NCI-H69 (cell line): ENCODE measurements around the gene SHANK3.
"Not testable (repeated sequence)": the region's sequence is repeated elsewhere in the genome, so short reads cannot be mapped to it uniquely, and the experiment has no call there.

ENCODE experiments used
- DNase-seq: peaks from one replicate; lab custom pipeline; 2025; lab: John Stamatoyannopoulos, UW

The SHANK3 gene

DNA sequence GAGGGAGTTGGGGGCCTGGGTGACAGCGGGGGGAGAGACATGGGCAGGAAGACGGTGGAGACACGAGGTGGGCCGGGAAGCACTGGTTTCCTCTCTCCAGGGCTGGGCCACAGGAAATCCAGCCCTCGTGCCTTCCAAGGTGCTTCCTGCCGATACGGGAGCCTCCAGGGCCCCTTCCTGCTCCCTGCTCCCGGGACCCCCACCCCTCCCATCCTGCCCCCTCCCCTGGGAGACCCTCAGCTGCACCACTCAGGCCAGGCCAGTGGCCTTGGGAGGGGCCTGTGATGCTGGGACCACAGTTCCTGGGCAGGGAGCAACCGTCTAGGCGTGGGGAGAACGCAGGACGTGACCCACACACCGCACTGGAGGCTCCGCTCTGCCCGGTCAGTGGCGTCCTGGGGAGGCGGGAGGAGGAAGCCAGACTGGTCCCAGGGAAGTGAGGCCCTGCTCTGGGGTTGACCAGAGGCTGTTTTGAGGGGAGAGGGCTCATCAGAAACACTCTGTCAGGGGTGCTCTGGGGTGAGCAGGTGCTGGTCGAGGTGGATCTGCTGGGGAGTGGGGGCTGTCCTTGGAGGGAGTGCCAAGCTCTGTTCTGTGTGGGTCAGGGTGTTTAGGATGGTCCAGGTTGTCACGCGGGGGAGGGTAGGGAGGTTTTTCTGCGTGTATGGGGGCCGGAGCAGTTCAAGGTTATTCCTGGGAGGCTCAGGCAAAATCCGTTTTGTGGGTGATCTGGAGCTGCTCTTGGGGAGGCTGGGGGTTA lies at the start of gene SHANK3:
Gene SHANK3 (plus strand): TSS at position 353 of the 760 bp plus-strand sequence.
- DNase-seq = no peak

- DNase-seq = peak; percentile 48
Observed at GRCh38 chr22:50624347-50625130, 48.1 kb upstream of the SHANK3 start.

GRCh38 chr22:50625131-50625567 lies 47.5 kb upstream of the SHANK3 start:
- DNase-seq = peak; percentile 24

- no peak for DNase-seq
Observed at GRCh38 chr22:50625568-50626313, 46.9 kb upstream of the SHANK3 start.

DNA sequence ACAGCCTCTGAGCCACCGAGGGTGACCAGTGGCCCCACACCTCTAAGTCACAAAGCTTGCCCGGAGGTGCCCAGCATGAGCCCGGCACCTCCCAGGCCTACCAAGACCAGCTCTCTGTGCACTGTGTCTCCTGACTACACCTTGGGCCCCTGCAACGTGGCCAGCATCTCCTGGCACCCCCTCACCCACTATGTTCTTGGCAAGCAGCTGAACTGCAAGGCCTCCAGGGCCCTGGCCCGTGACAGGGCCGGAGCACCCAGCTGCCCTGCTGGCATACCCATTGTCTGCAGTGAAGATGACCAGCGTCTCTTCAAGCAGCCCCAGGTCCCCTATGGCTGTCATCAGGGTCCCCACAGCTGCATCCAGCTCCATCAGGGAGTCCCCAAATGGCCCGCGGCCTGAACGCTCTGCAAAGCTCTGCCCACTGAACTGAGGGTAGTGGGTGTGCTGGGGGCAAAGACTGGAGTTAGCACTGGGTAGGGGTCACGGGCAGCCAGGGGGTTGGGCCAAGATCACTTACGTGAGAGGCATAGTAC lies 46.2 kb upstream of the SHANK3 start:
- DNase-seq = no peak

GRCh38 chr22:50626850-50627641 lies 45.6 kb upstream of the SHANK3 start:
- peak; percentile 34 for DNase-seq

GRCh38 chr22:50627642-50628542 lies 44.7 kb upstream of the SHANK3 start, which contains the start of gene ARSA:
TSS of gene ARSA (minus strand) at chr22:50628152. CDS start at chr22:50627779, 373 bp downstream.
- DNase-seq = peak; percentile 89

DNA sequence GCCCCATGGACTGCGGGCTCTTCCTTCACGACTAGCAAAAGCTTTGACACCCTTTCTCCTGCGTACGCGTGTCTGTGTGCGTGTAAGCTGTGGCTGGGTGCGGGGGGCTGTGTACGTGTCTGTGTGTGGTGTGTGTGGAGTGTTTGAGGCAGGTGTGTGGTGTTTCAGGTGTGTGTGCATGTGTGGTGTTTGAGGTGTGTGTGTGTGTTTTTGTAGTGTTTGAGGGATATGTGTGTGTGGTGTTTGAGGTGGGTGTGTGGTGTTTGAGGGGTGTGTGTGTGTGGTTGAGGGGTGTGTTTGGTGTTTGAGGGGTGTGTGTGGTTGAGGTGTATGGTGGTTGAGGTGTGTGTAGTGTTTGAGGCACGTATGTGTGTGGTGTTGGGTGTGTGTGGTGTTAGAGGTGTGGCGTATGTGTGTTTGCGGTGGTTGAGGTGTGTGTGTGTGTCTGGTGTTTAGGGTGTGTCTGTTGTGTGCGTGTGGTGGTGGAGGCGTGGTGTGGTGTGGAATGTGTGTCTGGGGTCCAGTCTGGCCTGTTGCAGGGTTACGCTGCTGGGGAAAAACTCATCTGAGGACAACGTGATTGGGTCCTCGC lies 44.0 kb upstream of the SHANK3 start:
- DNase-seq = no peak

- DNase-seq = no peak
Observed at GRCh38 chr22:50630376-50630775, 42.2 kb upstream of the SHANK3 start.

DNA sequence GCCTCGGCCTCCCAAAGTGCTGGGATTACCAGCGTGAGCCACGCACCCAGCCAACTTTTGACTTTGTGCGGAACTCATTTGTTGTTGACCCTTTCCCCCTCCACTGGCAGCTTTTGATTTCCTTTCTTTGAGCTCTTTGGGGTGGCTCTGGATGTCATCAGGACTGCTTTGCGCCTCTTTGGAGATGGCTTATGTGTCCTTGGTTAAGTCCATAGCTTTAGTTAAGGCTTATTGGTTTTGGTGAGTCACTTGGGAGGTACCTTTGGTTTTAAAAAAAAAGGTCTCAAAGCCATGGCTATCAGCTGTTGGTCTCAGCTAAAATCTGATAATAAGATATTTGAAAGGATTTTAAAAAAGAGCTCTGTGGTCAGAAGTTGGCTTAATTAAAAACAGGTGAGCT lies 39.5 kb upstream of the SHANK3 start:
- DNase-seq = no peak

- DNase-seq = no peak
Observed at GRCh38 chr22:50633771-50634170, 38.9 kb upstream of the SHANK3 start.

GRCh38 chr22:50635591-50635990 lies 37.0 kb upstream of the SHANK3 start:
- DNase-seq = no peak

- not testable (repeated sequence) for DNase-seq
Observed at GRCh38 chr22:50640296-50640695, 32.3 kb upstream of the SHANK3 start.

DNA sequence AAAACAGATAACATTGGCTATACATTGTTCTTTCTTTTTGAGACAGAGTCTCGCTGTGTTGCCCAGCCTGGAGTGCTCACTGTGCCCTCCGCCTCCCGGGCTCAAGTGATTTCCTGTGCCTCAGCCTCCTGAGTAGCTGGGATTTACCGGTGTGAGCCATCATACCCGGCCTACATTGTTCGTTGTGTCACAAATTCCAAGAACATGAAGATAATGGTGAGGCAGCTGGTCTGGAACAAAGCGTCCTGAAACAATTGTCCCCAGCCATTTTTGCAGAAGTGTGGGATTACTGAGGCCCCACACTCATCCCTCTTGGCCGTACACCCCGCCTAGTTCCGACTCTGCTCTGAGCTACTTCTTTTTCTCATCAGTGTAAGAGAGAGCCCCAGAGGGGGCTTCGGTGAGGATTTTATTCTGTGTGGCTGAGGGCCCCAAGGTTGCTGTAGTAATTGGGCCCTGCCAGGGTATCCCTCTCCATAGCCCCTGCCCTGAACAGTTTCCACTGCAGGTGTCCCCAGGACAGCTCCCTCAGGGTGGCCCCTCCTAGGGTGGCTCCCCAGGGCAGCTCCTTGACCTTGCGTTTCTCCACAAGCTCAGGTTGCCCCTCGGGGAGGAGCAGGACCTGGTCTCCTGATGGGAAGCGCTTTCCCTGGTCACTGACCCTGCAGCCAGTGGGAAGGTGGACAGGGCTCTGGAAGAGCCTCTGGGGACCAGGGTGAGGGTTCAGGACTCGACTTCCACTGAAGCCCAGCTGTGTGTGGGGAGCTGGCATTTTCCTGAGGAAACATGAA lies 31.6 kb upstream of the SHANK3 start:
- DNase-seq = no peak

DNA sequence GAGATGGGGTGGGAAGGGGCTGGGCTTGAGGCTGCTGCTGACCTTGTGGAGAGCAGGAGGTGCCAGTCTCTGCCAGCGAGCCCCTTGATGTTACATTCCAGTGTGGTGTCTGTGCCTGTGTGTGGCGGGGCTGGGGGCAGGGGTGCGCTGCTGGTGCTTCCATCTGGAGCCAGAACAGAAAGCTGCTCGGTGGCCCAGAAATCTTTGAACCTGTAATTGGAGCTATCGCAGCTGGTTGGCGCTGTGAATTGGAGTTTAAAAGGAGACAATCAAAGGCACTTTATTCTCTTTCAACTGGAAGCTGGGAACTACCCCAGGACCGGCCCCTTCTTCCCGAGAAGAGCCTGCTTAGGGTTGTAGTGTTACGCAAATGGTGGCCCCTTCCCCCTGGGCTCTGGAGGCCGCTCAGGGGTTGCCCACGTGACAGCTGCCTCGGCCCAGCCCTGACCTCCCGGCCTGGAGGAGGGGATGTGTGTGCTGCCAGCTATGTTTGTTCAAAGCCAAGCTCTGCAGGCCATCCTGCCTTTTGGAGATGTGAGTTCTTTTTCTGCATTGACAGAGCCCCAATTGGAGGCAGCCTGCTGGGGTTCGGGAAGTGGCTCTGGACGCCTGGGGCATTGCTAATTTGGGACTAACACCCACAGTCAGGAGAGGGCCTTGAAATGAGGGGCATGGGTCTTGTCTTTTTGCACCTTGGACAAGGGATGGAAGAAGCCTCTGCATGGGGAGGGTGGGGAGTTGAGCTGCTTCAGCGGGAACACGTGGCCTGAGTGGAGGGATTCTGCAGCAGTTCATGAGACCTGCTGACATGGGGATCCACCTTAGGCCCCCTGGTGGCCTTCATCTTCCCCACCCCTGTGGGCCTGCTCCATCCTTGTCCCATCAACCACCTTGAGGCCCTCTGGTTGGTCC lies 30.7 kb upstream of the SHANK3 start:
- DNase-seq = no peak

- DNase-seq = not testable (repeated sequence)
Observed at GRCh38 chr22:50643021-50643820, 29.4 kb upstream of the SHANK3 start.

- not testable (repeated sequence) for DNase-seq
Observed at GRCh38 chr22:50643821-50644101, 28.9 kb upstream of the SHANK3 start.
